HL-60 (cell line): ENCODE data around the gene LRCOL1.

Experiments used
- DNase-seq, 2 experiments: peaks; one replicate each; pipeline ENCODE4 v3.0.0-alpha.2; 2010 to 2020; ENCODE audit warnings: low read depth in 1 of 2, low spot score in 1 of 2
- H3K27ac ChIP-seq: fragments of 250-450 bp; sonication (Bioruptor Pico); replicated peaks from 2 replicates; pipeline ENCODE4 v1.5.1; 2020; ENCODE audit warnings: mild to moderate bottlenecking, moderate library complexity
- H3K27me3 ChIP-seq: fragments of 250-450 bp; sonication (Bioruptor Pico); 2 replicates; pipeline ENCODE4 v1.5.1; 2021; ENCODE audit warnings: mild to moderate bottlenecking, moderate library complexity; ENCODE audit not compliant: insufficient read depth, poor library complexity, severe bottlenecking
- H3K4me3 ChIP-seq: replicated peaks from 2 replicates; pipeline ENCODE4 v1.5.1; 2011; ENCODE audit warnings: mild to moderate bottlenecking, control low read depth, low read length; ENCODE audit not compliant: insufficient read depth
- CTCF ChIP-seq: IDR thresholded peaks from one replicate; pipeline ENCODE4 v1.5.1; 2011; ENCODE audit warnings: low read length, control low read depth, inconsistent platforms; ENCODE audit not compliant: insufficient read depth
- GABPA ChIP-seq: IDR thresholded peaks from 2 replicates; pipeline ENCODE4 v1.6.1; 2012; ENCODE audit warnings: low read depth
- POLR2AphosphoS5 ChIP-seq: IDR thresholded peaks from 2 replicates; pipeline ENCODE4 v1.6.1; 2012; ENCODE audit warnings: low read depth
- REST ChIP-seq: IDR thresholded peaks from 2 replicates; pipeline ENCODE4 v1.6.1; 2012; ENCODE audit warnings: low read depth; ENCODE audit not compliant: insufficient replicate concordance
- SPI1 ChIP-seq: IDR thresholded peaks from 2 replicates; pipeline ENCODE4 v1.6.1; 2012; ENCODE audit warnings: low read depth, mild to moderate bottlenecking, borderline replicate concordance

LRCOL1 gene

GRCh38 chr12:132640936-132641335 lies 30.6 kb upstream of the LRCOL1 start:
- H3K27ac ChIP-seq, result no peak overlapping the region
- no peak for DNase-seq
- no peak for TF ChIP-seq CTCF
- TF ChIP-seq GABPA, result no peak
- TF ChIP-seq SPI1, result no peak

GRCh38 chr12:132639956-132640520 lies 29.7 kb upstream of the LRCOL1 start:
- no peak overlapping the region for H3K27ac ChIP-seq
- no peaks in the 10 kb centered on the region for H3K27me3 ChIP-seq
- no peak overlapping the region for H3K4me3 ChIP-seq
- TF ChIP-seq CTCF, result no peak
- no peak; the same call in 1 of the 2 replicates for TF ChIP-seq POLR2AphosphoS5
- no peak for TF ChIP-seq REST
- no peak for TF ChIP-seq SPI1
- no peak for TF ChIP-seq GABPA
- DNase-seq, result no peak

More at GRCh38 chr12:132640936-132641335, 30.6 kb upstream of the LRCOL1 start:
- H3K27me3 ChIP-seq, result no peaks in the 10 kb centered on the region
- H3K4me3 ChIP-seq, result no peak overlapping the region

GRCh38 chr12:132638541-132639408 lies 28.4 kb upstream of the LRCOL1 start:
- DNase-seq, result no peak
- Histone ChIP-seq H3K27me3 (no peaks in the 10 kb centered on the region), H3K4me3 (no peak overlapping the region), H3K27ac (no peak overlapping the region)
- TF ChIP-seq POLR2AphosphoS5 (no peak), REST (no peak), SPI1 (no peak), GABPA (no peak), CTCF (peak; percentile 91)
